Urinary bladder (tissue), 4 donors: ENCODE results near the gene UTP4. TPM values are rescaled to one million over a fixed set of nuclear protein-coding genes. Genes with fewer than 3 reads are reported as not detected.

Experiments
- DNase-seq: peaks from one replicate; pipeline ENCODE4 v3.0.0-alpha.2; 2015; ENCODE audit errors: extremely low spot score
- H3K27ac ChIP-seq: one replicate; pipeline ENCODE4 v1.5.1; 2013; ENCODE audit warnings: low read depth, mild to moderate bottlenecking, moderate library complexity
- H3K36me3 ChIP-seq: one replicate; pipeline ENCODE4 v1.6.1; 2013; ENCODE audit warnings: mild to moderate bottlenecking, moderate library complexity; ENCODE audit not compliant: insufficient read depth
- H3K4me1 ChIP-seq: one replicate; pipeline ENCODE4 v1.6.1; 2013; ENCODE audit warnings: mild to moderate bottlenecking, moderate library complexity; ENCODE audit not compliant: insufficient read depth
- H3K4me3 ChIP-seq: one replicate; pipeline ENCODE4 v1.5.1; 2013; ENCODE audit warnings: low read depth, low read length
- WGBS: extraction: QIAGEN DNeasy Blood & Tissue Kit; methylation state at CpG from one replicate; pipeline ENCODE4 v1.1.7; 2013; 5-methylcytosine and 5-hydroxymethylcytosine counted together
- polyA plus RNA-seq: library from polyadenylated mRNA; stranded (reverse); fragments of 200-250 nt; gene quantifications from one replicate; pipeline ENCODE4 v1.2.3, GENCODE V29; 2013
- total RNA-seq: library from RNA; depleted of rRNA; stranded (reverse); fragments of >200 nt; gene quantifications from one replicate; pipeline ENCODE4 v1.2.3, GENCODE V29; 2014
- donor health status: healthy with polysubstance abuse.
- donor health status: healthy.

Gene UTP4
- total and polyA plus RNA-seq, 2 donors, result 19.0 to 27.1 TPM

GRCh38 chr16:69106491-69107315, 25.7 kb upstream of the UTP4 start:
- WGBS, result under 1% methylated on average over 55 of the region's 55 CpGs
- Histone ChIP-seq H3K27ac (no peak overlapping the region), H3K4me1 (no peaks in the 10 kb centered on the region), H3K4me3 (peak overlapping the region; percentile 49), H3K36me3 (no peaks in the 10 kb centered on the region)
- no peak for DNase-seq

DNA sequence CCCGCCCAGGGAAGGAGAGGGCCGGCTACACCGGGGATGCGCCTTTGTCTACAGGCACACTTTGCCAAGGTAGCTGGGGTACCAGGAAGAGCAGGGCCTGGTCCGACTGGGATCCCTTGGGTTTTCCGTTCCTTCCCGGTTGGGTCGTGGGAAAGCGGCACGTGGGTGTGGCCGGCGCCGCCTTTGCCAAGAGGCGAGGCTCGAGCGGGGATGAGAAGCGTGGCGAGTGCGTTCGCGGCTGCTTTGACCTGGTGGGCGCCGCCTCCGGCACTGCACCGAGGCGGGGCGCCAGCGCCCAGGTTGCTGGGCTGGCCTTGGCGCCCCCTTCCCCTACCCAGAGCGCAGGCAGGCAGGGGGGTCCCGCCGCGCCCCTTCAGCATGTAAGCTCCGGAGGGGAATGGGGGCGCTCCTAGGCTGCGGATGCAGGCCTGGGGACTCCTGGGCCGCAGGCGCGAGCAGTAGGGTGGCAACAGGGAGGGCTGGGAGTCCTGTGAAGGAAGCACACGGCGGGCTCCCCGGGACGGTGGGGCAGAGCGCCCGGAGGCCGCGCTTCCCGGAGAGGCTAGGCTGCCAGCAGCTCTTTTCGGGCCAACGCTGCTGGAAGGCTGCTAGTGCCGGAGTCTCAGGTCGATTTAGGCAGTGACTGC, 25.0 kb upstream of the UTP4 start:
- 2% methylated on average over 52 of the region's 52 CpGs for whole genome bisulfite sequencing
- Histone ChIP-seq H3K4me1 (no peaks in the 10 kb centered on the region), H3K36me3 (no peaks in the 10 kb centered on the region), H3K27ac (no peak overlapping the region), H3K4me3 (peak overlapping the region; percentile 49)
- no peak for DNase-seq

DNA sequence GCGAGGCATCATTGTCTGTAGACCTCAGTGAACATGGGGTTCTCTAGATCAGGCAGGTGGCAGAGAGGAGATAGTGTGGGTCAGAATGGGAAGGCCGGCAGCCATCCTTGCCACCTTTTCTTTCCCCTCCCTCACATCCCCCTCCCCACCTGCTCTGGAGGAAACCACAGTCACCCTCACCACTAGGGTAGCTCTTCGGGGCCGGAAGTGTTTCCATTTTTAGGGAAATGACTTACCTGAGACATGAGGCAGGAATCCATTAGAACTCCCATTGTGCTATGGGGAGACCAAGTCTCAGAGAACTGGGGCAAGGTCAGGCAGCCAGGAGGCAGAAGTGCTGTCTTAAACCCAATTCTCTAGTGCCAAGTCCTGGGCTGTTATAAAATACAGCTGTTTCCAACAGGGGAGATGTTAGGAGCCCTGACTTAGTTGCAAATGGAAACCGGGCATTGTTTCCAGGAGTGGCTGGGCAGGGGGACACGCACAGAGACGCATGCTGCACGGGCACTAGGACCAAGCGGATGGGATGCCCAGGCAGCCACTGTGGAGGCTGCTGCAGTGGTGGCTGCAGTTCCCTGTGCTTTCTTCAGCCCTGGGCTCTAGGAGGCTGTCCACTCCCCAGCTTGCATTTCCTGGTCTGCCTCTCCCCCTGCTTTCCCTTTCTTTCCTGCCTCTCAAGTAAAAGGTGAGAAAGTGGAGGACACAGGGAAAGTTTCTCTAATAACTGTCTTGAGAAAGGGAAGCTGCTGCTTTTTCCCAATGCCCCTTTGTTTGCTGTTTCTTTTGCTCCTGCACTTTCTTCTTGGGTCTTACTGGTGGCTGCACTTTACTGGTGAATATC, 24.2 kb upstream of the UTP4 start:
- Histone ChIP-seq H3K4me1 (no peaks in the 10 kb centered on the region), H3K27ac (no peak overlapping the region), H3K4me3 (peak overlapping the region; percentile 49), H3K36me3 (no peaks in the 10 kb centered on the region)
- WGBS, result 57% methylated on average over 9 of the region's 9 CpGs
- DNase-seq, result no peak

DNA sequence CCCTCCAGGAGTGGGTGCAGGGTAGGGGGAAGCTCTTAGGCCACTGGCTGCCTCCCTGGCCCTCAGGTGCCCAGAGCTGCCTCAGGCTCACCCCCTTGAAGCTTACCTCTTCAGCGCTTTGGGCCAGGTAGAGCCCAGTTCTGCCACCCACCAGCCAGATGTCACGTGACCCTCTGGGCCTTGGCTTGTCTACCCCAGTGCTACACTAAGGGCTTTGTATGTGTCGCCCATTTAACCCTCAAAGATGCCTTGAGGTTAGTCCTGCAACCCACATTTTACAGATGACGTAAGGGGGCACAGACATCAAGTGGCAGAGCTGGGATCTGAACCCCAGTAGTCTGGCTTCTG, 23.6 kb upstream of the UTP4 start:
- H3K4me1 ChIP-seq, result no peaks in the 10 kb centered on the region
- no peak for DNase-seq
- H3K36me3 ChIP-seq, result no peaks in the 10 kb centered on the region
- H3K27ac ChIP-seq, result no peak overlapping the region
- WGBS, result 91% methylated on average over 4 of the region's 4 CpGs
- no peak overlapping the region for H3K4me3 ChIP-seq

- H3K27ac ChIP-seq, result no peak overlapping the region
- H3K4me1 ChIP-seq, result no peaks in the 10 kb centered on the region
- no peak overlapping the region for H3K4me3 ChIP-seq
- 96% methylated on average over 48 of the region's 48 CpGs for WGBS
- H3K36me3 ChIP-seq, result no peaks in the 10 kb centered on the region
- no peak for DNase-seq
These were observed 22.8 kb upstream of the UTP4 start for GRCh38 chr16:69109486-69110270.

DNA sequence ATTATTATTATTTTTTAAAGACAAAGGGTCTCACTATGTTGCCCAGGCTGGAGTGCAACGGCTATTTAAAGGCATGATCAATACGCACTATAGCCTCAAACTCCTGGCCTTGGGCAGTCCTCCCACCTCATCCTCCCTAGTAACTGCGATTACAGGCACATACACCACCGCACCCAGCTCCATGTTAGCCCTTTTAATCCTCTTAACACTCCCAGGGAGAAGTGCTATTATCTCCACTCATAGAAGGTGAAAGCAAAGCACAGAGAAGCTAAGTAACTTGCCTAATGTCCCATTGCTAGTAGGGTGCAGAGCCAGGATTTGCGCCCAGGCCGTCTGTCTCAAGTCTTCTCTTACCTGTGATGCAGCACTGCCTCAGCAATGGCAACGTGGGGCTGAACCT, 22.0 kb upstream of the UTP4 start:
- H3K36me3 ChIP-seq, result no peaks in the 10 kb centered on the region
- WGBS, result 96% methylated on average over 7 of the region's 7 CpGs

GRCh38 chr16:69111216-69111875, 21.1 kb upstream of the UTP4 start:
- 89% methylated on average over 6 of the region's 6 CpGs for WGBS
- Histone ChIP-seq H3K36me3 (no peaks in the 10 kb centered on the region), H3K4me1 (no peaks in the 10 kb centered on the region), H3K4me3 (no peak overlapping the region), H3K27ac (no peak overlapping the region)
- no peak for DNase-seq

More for the DNA sequence above, 22.0 kb upstream of the UTP4 start:
- no peaks in the 10 kb centered on the region for H3K4me1 ChIP-seq
- H3K4me3 ChIP-seq, result no peak overlapping the region
- DNase-seq, result no peak
- no peak overlapping the region for H3K27ac ChIP-seq

DNA sequence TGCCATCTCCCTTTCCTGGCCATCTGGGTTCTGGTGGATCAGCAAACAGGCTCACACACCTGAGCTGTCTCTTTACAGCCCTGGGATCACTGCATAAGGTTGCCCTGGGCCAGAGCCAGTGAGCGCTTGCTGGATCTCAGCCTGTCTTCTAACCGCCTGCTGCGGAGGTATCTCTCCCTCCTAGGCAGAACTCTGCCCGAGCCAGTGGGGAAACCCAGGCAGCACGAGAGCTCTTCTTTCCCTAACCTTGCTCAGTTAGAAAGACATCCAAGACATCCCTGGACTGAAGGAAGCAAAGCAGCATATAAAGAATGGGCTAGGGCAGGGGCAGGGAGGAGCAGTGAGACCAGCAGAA, 20.6 kb upstream of the UTP4 start:
- WGBS, result 92% methylated on average over 5 of the region's 5 CpGs
- no peak overlapping the region for H3K27ac ChIP-seq
- no peak overlapping the region for H3K4me3 ChIP-seq
- DNase-seq, result no peak
- H3K4me1 ChIP-seq, result no peaks in the 10 kb centered on the region
- no peaks in the 10 kb centered on the region for H3K36me3 ChIP-seq

GRCh38 chr16:69112285-69113129, 19.9 kb upstream of the UTP4 start:
- H3K4me3 ChIP-seq, result no peak overlapping the region
- no peaks in the 10 kb centered on the region for H3K4me1 ChIP-seq
- no peaks in the 10 kb centered on the region for H3K36me3 ChIP-seq
- WGBS, result 54% methylated on average over 6 of the region's 6 CpGs
- no peak for DNase-seq
- no peak overlapping the region for H3K27ac ChIP-seq

DNA sequence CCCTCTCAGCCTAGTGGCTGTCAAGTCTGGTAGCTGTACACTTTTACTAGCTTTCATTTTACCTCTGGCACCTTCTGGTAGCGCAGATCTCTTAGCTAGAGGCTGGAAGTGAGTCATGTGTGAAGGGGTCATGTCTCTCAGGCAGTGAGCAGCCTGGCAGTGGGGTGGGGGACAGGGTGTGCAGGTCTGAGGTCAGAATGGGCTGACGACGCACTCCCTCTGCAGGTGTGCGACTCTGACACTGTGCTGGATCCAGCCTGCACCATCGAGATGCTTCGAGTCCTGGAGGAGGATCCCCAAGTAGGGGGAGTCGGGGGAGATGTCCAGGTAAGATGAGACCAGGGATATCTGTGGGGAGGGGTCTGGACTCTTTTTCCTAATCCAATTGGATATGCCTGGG, 19.2 kb upstream of the UTP4 start:
- Histone ChIP-seq H3K36me3 (no peaks in the 10 kb centered on the region), H3K27ac (no peak overlapping the region), H3K4me3 (no peak overlapping the region), H3K4me1 (no peaks in the 10 kb centered on the region)
- 93% methylated on average over 7 of the region's 7 CpGs for WGBS
- DNase-seq, result no peak

DNA sequence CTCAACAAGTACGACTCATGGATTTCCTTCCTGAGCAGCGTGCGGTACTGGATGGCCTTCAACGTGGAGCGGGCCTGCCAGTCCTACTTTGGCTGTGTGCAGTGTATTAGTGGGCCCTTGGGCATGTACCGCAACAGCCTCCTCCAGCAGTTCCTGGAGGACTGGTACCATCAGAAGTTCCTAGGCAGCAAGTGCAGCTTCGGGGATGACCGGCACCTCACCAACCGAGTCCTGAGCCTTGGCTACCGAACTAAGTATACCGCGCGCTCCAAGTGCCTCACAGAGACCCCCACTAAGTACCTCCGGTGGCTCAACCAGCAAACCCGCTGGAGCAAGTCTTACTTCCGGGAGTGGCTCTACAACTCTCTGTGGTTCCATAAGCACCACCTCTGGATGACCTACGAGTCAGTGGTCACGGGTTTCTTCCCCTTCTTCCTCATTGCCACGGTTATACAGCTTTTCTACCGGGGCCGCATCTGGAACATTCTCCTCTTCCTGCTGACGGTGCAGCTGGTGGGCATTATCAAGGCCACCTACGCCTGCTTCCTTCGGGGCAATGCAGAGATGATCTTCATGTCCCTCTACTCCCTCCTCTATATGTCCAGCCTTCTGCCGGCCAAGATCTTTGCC, 18.0 kb upstream of the UTP4 start:
- H3K4me1 ChIP-seq, result no peaks in the 10 kb centered on the region
- DNase-seq, result no peak
- WGBS, result 94% methylated on average over 25 of the region's 25 CpGs

DNA sequence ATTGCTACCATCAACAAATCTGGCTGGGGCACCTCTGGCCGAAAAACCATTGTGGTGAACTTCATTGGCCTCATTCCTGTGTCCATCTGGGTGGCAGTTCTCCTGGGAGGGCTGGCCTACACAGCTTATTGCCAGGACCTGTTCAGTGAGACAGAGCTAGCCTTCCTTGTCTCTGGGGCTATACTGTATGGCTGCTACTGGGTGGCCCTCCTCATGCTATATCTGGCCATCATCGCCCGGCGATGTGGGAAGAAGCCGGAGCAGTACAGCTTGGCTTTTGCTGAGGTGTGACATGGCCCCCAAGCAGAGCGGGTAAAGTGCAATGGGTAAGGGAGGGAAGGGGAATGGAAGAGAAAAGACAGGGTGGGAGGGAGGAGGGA, 17.5 kb upstream of the UTP4 start:
- DNase-seq, result no peak
- H3K4me1 ChIP-seq, result no peaks in the 10 kb centered on the region
- 98% methylated on average over 6 of the region's 6 CpGs for WGBS
- no peaks in the 10 kb centered on the region for H3K36me3 ChIP-seq
- H3K27ac ChIP-seq, result no peak overlapping the region
- no peak overlapping the region for H3K4me3 ChIP-seq

More for the DNA sequence above, 18.0 kb upstream of the UTP4 start:
- no peak overlapping the region for H3K27ac ChIP-seq
- H3K4me3 ChIP-seq, result no peak overlapping the region
- no peaks in the 10 kb centered on the region for H3K36me3 ChIP-seq
